ENCODE results near the gene PTPRE. TPM values are rescaled to one million over a fixed set of nuclear protein-coding genes. Genes with fewer than 3 reads are reported as not detected.
"Not testable (repeated sequence)": the region's sequence is repeated elsewhere in the genome, so short reads cannot be mapped to it uniquely, and the experiment has no call there.

Gene PTPRE
- total RNA-seq, 1 donor from 2014 or later: 0.21 TPM

DNA sequence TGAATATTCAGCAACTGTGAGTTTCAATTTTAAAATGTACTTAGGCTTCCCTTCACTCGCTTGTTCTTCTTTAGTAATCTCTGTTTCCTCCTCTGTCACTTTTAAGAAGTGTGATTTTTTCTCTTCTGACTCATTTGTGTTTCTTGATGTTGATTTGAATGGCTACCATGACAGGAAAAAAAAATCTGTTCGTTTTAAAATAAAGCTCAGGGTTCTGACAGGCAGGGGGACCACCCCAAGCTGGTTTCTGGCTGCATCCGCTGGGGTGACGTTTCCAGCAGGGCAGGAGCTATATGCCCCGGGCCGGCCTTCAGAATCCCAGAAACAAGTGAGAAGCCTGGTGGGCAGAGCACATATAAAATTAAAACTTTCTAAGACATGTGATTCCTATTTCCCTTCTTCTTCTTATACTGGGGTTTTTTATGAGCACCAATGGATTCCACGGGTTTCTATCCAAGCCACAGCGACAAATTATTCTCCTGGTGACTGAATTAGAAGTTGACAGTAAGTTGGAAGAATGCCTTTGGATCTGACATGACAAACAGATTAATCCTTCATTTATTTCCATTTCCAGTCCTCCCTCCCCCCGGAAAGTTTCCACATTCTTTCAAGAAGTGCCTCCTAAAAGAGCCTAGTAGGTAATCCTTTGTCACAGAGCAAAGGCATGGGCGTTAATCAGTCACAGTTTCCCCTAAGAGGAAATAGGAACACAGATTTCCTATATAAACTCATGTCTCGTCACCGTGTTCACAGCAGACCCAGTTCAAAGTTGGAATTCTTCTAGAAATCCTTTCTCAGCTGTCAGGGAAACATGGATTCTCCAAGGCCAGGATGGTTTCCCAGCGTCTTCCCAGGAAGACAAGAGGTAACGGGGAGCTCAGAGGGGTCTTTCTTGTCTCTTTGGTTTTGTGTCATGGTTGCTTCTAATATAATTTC, 79.9 kb downstream of the PTPRE start:
- H3K4me1 Mint-ChIP-seq: peaks cover 25% of the 10 kb centered on the region
- no peaks in the 10 kb centered on the region for H3K36me3 Mint-ChIP-seq
- Histone ChIP-seq H4K20me1 (ENCODE audit: low read depth) (no peaks in the 10 kb centered on the region), H3K27ac (no peak overlapping the region), H3K4me1 (peaks cover 8% of the 10 kb centered on the region), H3K79me2 (ENCODE audit: low read depth) (no peaks in the 10 kb centered on the region), H3F3A (ENCODE audit: low read depth) (no peaks in the 10 kb centered on the region), H3K4me3 (no peak overlapping the region), H3K4me2 (no peak overlapping the region), H3K27me3 (no peaks in the 10 kb centered on the region), H3K9me3 (ENCODE audit: low read depth) (no peaks in the 10 kb centered on the region), H2AFZ (replicated peaks) (no peak overlapping the region), H3K9ac (no peak overlapping the region), H3K36me3 (no peaks in the 10 kb centered on the region)
- H3K27me3 Mint-ChIP-seq (ENCODE audit: insufficient read depth, low read depth): no peaks in the 10 kb centered on the region
- H3K4me3 Mint-ChIP-seq: no peak overlapping the region
- no peak for DNase-seq (ENCODE audit: low spot score)
- peak overlapping the region; percentile 6 for H3K27ac Mint-ChIP-seq
- no peaks in the 10 kb centered on the region for H3K9me3 Mint-ChIP-seq
- TF ChIP-seq, protein P1, sequence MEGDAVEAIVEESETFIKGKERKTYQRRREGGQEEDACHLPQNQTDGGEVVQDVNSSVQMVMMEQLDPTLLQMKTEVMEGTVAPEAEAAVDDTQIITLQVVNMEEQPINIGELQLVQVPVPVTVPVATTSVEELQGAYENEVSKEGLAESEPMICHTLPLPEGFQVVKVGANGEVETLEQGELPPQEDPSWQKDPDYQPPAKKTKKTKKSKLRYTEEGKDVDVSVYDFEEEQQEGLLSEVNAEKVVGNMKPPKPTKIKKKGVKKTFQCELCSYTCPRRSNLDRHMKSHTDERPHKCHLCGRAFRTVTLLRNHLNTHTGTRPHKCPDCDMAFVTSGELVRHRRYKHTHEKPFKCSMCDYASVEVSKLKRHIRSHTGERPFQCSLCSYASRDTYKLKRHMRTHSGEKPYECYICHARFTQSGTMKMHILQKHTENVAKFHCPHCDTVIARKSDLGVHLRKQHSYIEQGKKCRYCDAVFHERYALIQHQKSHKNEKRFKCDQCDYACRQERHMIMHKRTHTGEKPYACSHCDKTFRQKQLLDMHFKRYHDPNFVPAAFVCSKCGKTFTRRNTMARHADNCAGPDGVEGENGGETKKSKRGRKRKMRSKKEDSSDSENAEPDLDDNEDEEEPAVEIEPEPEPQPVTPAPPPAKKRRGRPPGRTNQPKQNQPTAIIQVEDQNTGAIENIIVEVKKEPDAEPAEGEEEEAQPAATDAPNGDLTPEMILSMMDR (IDR thresholded peaks at IDR 0.05): no peak
- TF ChIP-seq EZH2phosphoT487 (IDR thresholded peaks at IDR 0.05): no peak
- TF ChIP-seq EZH2 (IDR thresholded peaks at IDR 0.05): no peak

DNA sequence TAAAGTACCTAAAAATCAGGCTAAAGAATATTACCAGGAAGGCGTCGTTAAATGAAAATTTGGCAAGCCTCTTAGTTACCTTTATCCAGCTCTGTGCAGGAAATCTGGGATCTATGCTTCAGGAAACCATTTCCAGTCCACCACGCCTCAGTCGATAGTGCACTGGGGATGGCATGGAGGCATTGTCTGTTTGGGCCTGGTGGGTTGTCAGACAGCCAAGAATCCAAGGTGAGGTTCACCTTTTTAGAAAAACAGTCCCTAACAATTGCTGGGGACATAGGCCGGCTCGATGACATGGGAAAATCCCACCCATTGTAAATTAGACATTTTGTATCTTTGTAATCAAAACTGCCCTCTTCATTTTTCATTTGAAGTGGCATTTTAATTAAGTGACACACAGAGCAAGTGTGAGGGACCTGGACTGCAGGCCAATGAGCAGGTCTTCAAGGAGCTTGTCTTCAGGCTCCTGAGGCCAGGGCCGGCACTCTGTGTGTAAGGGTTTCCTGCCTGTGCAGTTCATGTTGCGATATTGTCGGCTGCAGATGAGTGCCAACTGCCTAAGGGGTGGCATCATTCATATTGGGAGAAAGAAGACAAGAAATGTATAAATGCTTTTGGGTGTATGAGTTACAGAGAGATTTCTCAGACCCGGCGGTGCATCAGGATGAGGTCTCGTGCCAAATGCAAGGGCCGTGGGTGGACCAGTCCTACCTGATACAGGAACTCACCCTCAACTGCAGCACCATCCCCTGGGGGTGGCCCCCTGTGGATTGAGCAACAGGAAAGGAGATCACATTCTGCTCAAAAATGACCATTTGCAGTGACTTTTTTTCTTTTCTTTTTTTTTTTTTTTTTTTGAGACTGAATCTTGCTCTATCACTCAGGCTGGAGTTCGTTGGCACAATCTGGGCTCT, 80.8 kb downstream of the PTPRE start:
- no peak for TF ChIP-seq EZH2phosphoT487 (IDR thresholded peaks at IDR 0.05)
- no peak for TF ChIP-seq EZH2 (IDR thresholded peaks at IDR 0.05)
- TF ChIP-seq, protein P1 (IDR thresholded peaks at IDR 0.05): no peak
- H3K27me3 Mint-ChIP-seq (ENCODE audit: insufficient read depth, low read depth): no peaks in the 10 kb centered on the region

DNA sequence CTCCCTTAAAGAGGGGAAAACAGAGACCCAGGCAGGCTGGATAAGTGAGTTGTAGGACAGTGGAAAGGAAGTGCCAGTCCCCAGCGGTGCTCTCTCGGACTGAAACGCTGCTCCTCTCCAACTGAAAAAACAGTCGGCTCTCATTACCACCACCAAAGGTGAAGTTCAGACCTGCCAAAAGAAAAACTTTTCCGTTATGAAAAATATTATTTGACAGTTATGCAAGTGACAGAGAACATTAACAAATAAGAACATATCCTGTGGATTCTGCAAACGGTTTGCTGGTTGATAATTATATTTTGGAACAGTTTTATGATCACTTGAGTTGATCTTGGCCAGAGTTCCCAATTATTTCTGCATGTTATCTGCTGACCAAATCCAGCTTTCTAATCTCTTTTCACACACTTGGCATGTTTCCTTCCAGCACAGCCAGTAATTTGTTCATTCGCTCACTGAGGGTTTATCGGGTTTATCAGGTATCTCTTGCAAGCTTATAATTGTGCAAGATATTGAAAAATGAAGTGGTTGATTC, 82.6 kb downstream of the PTPRE start:
- Histone ChIP-seq H3K4me2 (no peak overlapping the region), H2AFZ (replicated peaks) (no peak overlapping the region), H3K4me1 (peaks cover 8% of the 10 kb centered on the region), H3K9ac (no peak overlapping the region), H4K20me1 (ENCODE audit: low read depth) (no peaks in the 10 kb centered on the region), H3K79me2 (ENCODE audit: low read depth) (no peaks in the 10 kb centered on the region), H3K36me3 (no peaks in the 10 kb centered on the region), H3K9me3 (ENCODE audit: low read depth) (no peaks in the 10 kb centered on the region), H3K27ac (no peak overlapping the region), H3K4me3 (no peak overlapping the region), H3F3A (ENCODE audit: low read depth) (no peaks in the 10 kb centered on the region), H3K27me3 (no peaks in the 10 kb centered on the region)
- H3K9me3 Mint-ChIP-seq: no peaks in the 10 kb centered on the region
- peaks cover 36% of the 10 kb centered on the region for H3K4me1 Mint-ChIP-seq
- DNase-seq (ENCODE audit: low spot score): no peak
- H3K27me3 Mint-ChIP-seq (ENCODE audit: insufficient read depth, low read depth): peaks cover 5% of the 10 kb centered on the region
- no peak overlapping the region for H3K27ac Mint-ChIP-seq
- TF ChIP-seq EZH2phosphoT487 (IDR thresholded peaks at IDR 0.05) (no peak), EZH2 (IDR thresholded peaks at IDR 0.05) (no peak)
- TF ChIP-seq, protein P1 (IDR thresholded peaks at IDR 0.05): no peak
- H3K36me3 Mint-ChIP-seq: no peaks in the 10 kb centered on the region
- no peak overlapping the region for H3K4me3 Mint-ChIP-seq

More for the DNA sequence above, 80.8 kb downstream of the PTPRE start:
- Histone ChIP-seq H3K4me2 (no peak overlapping the region), H3F3A (ENCODE audit: low read depth) (no peaks in the 10 kb centered on the region), H2AFZ (replicated peaks) (no peak overlapping the region), H3K9ac (no peak overlapping the region), H3K9me3 (ENCODE audit: low read depth) (no peaks in the 10 kb centered on the region), H3K27me3 (no peaks in the 10 kb centered on the region), H4K20me1 (ENCODE audit: low read depth) (no peaks in the 10 kb centered on the region), H3K4me3 (no peak overlapping the region), H3K79me2 (ENCODE audit: low read depth) (no peaks in the 10 kb centered on the region), H3K4me1 (peaks cover 8% of the 10 kb centered on the region), H3K27ac (no peak overlapping the region), H3K36me3 (no peaks in the 10 kb centered on the region)
- Mint-ChIP-seq H3K4me1 (peaks cover 27% of the 10 kb centered on the region), H3K4me3 (no peak overlapping the region), H3K9me3 (no peaks in the 10 kb centered on the region), H3K27ac (no peak overlapping the region), H3K36me3 (no peaks in the 10 kb centered on the region)
- no peak for DNase-seq (ENCODE audit: low spot score)

DNA sequence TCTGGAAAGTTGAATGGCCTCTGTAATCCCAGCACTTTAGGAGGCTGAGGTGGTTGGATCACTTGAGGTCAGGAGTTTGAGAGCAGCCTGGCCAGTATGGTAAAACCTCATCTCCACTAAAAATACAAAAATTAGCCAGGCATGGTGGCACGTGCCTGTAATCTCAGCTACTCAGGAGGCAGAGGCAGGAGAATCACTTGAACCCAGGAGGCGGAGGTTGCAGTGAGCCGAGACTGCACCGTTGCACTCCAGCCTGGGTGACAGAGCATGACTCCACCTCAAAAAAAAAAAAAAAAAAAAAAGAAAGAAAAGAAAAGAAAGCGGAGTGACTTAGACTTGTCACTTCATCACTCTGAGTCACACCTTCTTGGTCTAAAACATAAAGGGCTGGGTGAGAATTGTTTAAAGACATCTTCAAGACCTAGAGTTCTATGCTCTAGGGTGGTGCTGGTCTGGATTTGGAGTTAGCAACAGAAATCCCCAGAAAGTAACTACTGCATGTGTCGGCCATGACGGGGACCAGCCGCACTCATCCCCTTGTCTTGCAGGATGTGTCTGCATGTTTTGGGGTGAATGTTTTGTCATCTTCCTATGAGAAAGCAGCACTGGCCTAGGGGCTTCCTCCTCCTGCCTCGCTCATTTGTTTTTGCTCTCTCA, 83.4 kb downstream of the PTPRE start:
- H3F3A ChIP-seq (ENCODE audit: low read depth); H3K4me3 Mint-ChIP-seq; H3K36me3 Mint-ChIP-seq; H3K9me3 ChIP-seq (ENCODE audit: low read depth); H3K9me3 Mint-ChIP-seq; H3K4me3 ChIP-seq; H3K27me3 Mint-ChIP-seq (ENCODE audit: insufficient read depth, low read depth); H3K36me3 ChIP-seq; H3K9ac ChIP-seq; H3K4me1 ChIP-seq; H3K27ac ChIP-seq; H4K20me1 ChIP-seq (ENCODE audit: low read depth); H3K4me2 ChIP-seq; H2AFZ ChIP-seq (replicated peaks); DNase-seq (ENCODE audit: low spot score); H3K79me2 ChIP-seq (ENCODE audit: low read depth); H3K27me3 ChIP-seq; H3K27ac Mint-ChIP-seq: not testable (repeated sequence)
- H3K4me1 Mint-ChIP-seq: peaks cover 37% of the 10 kb centered on the region

All from neural progenitor cell (in vitro differentiated cells).